M059J (cell line): ENCODE results near the gene KCNE4. TPM values are rescaled to one million over a fixed set of nuclear protein-coding genes. Genes with fewer than 3 reads are reported as not detected.
A peak's percentile ranks its signal among the peaks of the same experiment; 100 is the strongest.

Source experiments
- DNase-seq: peaks from one replicate; pipeline ENCODE4 v3.0.0-alpha.2; 2012; ENCODE audit warnings: low read depth
- total RNA-seq: library from RNA; depleted of rRNA; stranded (reverse); fragments of >200 nt; shearing (Covaris generic); gene quantifications from 2 replicates; pipeline ENCODE4 v1.2.3, GENCODE V29; 2014

KCNE4 gene
- total RNA-seq, 1 experiment from 2014 or later = 14.5 TPM

GRCh38 chr2:223084873-223085272 lies 32.9 kb downstream of the KCNE4 start:
- DNase-seq = peak; percentile 86

DNA sequence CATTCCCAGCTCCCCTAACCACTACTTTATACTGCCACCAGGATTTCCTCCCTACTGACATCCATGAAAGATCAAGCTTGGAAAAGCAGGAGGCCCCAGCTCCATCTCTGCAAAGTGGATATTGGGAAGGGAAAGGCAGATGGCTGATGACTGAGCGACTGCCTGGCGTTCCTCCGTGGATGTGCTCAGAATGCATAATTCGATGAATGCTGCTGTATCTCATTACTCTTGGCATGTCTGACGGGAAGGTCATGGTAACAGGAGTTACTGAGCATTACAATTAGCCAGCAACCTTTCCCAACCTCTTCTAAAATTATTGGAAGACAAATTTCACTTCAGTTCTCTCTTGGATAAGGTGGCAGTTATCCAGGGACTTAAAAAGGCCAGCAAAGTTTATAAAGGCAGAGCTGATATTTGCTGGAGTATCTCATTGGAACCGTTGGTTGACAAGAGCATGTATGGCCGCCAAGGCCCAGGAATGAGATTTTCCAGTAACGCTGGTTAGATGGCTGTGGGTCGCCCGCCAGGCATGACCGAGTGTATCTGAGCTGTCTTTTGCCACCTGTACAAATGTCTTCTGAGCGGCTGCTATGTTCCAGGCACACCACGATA lies 34.5 kb downstream of the KCNE4 start:
- DNase-seq = no peak

DNA sequence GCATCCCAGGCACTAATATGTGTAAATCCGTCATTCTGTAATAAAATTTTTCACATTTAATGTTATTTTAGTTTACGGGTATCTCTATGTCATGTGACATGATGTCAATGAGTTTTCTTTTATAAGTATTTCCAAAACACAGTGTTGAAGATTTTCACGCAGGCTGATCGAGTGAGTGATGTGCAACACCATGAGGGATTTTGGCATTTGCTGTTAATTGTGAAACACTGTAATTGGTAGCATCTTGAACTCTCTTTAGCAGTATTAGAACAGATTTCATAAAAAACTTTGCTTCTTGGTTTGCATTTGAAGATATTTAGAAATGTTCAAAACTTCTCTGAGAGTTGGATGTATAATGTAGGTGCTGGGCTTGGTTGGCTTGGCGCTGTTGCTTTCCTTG lies 35.5 kb downstream of the KCNE4 start:
- DNase-seq = no peak

- no peak for DNase-seq
Observed at GRCh38 chr2:223088866-223089265, 36.9 kb downstream of the KCNE4 start.

- no peak for DNase-seq
Observed at GRCh38 chr2:223090039-223090438, 38.0 kb downstream of the KCNE4 start.

- no peak for DNase-seq
Observed at GRCh38 chr2:223090540-223091235, 38.7 kb downstream of the KCNE4 start.

- DNase-seq = peak; percentile 18
Observed at GRCh38 chr2:223092667-223093066, 40.7 kb downstream of the KCNE4 start.

- DNase-seq = peak; percentile 98
Observed at GRCh38 chr2:223093436-223094241, 41.6 kb downstream of the KCNE4 start.

DNA sequence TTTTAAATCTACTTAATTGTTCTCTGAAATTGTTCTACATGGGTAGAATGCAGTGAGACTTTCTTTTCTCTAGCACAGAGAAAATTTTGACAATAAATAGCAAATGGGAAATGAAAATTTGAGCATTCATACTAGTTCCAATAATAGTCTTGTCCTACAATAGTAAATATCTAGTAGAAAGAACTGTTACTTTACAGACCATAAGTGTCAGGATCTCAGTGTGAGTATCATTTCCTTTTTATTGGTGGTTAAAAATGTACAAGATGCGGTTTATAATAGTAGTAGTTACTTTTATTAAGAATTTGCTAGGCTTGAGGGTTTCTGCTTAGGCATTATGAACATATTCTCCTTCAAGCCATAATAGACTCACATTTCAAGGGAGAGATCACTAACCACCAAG lies 43.2 kb downstream of the KCNE4 start:
- DNase-seq = no peak

DNA sequence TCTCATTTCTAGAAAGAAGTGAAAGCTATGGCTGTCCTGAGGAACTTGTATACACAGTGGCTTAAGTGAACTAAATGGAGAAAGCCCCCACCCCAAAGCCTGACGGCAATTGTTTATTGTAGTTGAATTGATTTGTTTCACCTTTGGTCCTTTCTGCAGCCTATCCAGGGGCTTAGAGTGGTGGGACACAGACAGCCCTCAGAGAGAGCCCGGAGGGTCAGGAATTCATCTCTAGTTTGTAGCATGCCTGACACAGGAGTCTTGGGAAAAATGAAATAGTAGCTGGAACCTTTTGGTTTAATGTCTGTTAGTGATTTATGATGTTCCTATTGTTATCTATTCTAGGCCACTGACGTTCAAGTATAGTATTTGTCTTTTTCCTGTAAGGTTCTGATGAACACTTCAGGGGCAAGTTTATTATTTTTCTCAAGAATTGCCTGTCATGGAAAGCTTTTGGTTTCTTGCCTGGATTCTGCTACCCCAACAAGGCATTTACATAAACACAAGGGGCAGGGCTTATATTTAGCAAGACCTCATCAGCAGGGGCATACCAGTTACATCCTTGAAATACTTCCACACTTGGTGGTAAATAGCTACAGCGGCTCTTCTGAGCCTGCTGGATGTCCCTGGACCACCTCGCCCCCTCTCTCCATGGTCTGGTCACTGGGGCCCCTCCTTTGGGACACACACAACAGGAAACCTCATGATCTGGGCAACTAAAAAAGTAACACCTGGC lies 44.4 kb downstream of the KCNE4 start:
- no peak for DNase-seq

DNA sequence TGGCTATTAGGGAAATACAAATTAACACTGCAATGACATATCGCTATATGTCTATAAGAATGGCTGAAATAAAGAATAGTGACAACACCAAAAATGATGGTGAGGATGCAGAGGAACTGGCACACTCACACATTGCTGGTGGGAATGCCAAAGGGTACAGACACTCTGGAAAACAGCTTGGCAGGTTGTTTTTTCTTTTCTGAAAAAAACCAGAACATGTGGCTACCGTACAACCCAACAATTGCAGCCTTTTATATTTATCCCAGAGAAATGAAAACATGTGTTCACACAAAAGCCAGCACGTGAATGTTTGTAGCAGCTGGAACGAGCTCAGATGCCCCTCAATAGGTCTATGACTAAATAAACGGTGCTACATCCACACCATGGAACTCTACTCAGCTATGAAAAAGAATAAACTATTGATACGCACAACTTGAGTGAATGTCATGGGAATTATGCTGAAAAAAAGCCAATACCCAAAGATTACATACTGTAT lies 45.9 kb downstream of the KCNE4 start:
- no peak for DNase-seq

GRCh38 chr2:223099561-223099960 lies 47.6 kb downstream of the KCNE4 start:
- no peak for DNase-seq

DNA sequence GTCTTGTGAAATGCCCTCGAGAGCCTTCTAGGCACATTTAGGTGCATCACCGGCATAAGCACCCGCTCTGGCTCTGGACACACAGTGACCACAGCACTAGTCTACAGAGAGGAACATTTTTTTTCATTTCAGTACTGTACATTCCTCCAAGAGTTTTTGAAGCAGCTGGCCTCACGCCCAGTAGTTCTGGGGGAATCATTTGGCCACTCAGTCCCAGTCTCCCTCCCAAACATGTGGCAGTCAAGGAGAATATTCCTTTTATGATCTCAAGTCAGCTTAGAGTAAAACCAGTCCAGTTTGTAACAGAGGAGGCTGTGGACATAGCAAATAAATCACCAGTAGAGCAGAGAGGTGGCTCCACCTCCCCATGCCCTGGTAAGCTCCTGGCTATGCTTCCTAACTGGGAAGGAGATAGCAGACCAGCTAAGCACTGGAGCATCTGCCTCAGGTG lies 48.1 kb downstream of the KCNE4 start:
- DNase-seq = peak; percentile 84

DNA sequence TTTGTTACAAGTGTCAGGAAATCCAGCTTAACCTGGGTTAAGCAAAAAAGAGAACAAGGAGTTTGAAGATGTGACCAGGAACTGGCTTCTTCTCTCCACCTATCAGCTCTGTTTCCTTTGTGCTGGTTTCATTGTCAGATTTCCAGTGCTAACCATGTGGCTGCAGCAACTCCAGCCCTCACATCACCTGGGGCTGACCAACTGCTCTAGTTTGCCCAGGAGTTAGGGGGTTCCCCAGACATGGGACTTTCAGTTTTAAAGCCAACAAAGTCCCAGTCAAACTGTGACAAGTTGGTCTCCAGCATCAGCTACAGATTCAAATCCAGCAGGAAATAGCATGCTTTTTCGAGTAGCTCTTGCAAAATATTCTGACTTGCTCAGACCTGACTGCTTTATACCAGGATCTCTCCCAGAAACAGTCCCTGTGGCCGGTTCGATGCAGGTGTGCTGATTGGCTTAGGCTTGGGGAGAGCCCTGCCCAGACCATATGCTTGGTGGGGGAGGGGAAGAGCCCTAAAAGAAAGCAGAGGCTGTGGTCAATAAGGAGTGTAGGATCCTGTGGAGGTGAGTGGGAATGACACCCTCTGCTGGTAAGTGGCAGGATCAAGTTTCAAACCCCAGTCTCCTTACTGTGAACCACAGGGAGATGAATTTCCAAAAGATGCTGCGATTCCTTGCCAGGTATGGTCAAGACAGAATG lies 49.5 kb downstream of the KCNE4 start:
- DNase-seq = peak; percentile 51

DNA sequence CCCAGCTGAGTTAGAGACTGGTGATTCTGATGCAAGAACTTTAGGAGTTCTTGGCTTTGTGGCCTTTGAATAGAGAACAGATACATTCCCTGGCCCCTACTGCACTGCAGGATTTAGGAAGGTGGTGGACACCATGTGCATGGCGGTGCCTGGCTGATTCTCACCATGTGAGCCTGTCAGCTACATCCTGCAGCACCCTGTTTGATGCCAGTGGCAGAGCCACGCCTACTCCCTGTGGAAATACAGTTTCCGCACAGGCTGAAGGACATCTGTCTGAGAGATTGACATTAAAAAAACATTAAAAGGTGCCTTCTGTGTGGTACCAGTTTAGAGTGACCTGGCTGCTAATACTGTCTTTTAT lies 50.0 kb downstream of the KCNE4 start:
- DNase-seq = no peak

DNA sequence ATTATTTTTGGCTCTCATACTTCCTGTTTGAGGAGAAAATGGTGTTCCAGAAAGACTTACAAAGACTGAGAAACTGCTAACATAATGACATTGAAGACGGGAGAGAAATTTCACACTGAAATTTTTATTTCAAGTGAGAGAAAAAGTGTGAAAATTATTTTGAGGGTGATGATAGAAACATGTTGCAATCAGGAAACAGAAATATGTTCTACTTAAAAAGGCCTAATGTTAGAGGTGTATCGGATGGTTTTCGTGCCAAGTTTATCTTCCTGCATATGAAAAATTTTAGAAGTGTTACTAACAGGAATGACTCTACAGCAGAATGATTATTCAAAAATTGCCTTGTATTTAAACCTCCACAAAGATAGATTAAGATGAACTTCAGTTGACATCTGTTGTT lies 50.5 kb downstream of the KCNE4 start:
- no peak for DNase-seq

DNA sequence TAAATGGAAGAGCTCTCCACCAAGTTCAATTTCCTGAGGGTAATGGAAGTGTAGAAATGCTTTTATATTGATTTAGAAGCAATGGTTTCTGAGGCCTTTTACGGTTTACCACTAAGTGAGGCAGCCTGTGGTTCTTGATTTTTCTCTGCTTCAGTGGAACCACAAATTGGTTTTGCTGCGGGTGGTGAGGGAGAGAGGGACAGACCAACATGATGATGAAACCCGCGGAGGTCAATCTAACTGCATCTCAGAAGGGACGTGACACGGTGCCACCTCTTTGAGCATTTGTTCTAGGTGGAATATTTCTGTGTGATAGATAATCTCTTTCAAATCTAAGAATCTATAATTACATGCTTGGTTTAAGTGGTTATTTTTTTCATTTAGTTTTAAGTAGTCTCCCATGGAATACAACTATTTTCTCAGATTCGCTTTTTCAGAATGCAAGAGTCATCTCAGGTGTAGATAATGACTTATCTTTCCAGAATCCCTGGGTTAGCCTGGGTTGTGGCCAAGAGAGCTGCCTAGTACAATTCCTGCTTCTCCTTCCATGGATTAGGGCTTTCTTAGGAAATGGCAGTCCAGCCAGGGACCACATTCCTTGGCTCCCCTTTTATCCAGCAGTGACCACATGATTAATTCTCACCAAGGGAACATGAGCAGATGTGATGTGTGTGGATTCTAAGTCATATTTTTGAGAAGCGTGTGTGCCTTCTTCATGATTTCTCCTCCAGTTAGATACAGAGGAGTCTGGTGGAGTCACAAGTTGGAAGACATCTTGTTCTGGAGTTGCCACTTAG lies 52.5 kb downstream of the KCNE4 start:
- DNase-seq = peak; percentile 29
